Activated CD4-positive, alpha-beta T cell treated with anti-CD3 and anti-CD28 coated beads, Interleukin-2, amount 50 U/mL, for 1 hour (primary cell): ENCODE data around the gene TUBA4A.
"Not testable (repeated sequence)": the region's sequence is repeated elsewhere in the genome, so short reads cannot be mapped to it uniquely, and the experiment has no call there.

Experiments
- DNase-seq: peaks from one replicate; pipeline ENCODE4 v3.0.0-alpha.2; 2020

The TUBA4A gene

DNA sequence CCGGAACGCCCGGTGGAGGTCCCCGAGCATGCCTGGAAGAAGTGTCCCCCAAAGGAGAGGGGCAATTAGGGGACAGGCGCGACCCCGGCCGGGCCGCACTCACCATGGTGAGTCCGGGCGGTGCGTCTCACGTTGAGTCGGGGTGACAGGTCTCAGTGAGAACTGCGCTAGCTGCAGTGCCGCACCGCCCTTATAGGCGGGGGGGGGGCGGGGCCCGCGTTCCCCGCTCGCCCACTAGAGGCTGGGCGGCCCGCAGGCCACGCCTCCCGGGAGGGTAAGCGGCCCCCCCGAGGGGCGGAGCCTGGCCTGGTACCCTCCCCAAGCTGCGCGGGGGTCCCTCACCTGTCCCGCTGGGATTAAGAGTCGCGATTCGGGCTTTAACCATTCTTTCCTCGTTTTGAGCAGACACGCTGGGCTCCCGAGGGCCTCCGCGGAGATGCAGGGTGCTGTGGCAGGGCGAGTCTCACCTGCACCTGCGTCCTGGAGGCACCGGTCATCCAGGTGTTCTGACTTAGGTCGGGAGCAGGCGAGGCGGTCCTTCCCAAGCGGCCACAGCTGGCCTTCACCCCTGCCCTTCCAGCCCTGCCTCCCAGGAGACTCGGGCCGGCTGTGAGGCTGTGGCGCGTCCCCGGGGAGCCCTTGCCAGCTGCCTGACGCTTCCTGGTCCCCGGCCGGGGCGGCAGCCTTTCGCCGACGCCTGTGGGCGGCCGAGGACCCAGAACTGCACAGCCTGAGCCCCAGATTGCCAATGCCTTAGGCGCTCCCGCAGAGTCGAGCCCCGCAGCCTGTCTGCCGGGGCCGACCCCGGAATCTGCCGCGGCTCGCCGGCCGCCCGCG lies at the start of gene TUBA4A:
Gene TUBA4A, minus strand, starts transcription at position 166 of the 837 bp plus-strand sequence. Its CDS starts 60 bp downstream, at position 106.
- peak; percentile 90 for DNase-seq

DNA sequence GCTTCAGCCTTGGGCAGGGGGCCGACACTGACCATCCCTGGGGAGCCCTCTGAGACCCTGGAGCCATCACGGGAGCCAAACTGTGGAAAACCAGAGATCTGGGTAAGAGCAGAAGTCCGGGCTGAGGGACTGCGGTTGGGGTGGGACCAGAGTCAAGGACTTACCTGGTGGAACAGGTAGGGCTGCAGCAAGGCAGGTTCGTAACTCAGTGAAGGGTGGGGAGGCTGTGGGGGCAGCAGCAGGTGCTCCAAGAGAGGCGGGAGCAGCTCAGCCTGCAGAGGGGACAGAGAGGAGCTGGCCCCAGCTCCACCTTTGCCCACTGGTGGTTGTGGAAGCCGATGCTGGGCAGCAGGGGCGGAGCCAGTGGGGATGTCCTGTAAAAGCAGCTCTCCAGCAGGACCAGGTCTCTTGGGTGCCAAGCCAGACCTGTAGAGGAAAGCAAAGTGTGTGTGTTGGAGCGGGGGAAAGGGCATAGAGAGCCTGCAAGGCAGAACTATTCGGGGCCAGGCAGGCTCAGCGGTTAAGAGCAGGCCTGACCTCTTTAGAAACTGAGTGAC lies 48.8 kb upstream of the TUBA4A start:
- no peak for DNase-seq

DNA sequence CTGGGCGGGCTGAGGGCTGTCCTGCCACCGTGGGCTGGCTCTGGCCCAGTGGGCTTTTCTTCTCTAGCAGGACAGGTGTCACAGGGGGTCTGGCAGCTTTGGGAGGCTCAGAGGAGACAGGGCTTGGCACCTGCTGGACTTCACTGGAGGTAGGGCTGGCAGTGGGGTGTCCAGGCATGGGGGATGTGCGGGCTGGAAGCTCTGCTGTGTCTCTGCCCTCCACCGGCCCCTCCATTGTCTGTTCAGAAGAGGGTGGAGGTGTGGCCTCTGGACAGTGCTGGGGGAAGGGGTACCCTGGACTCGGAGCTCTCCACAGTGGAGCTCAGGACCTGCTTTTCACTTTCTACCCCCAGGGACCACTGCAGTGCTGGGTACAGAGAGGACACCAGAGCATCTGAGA lies 46.3 kb upstream of the TUBA4A start:
- DNase-seq, result no peak

DNA sequence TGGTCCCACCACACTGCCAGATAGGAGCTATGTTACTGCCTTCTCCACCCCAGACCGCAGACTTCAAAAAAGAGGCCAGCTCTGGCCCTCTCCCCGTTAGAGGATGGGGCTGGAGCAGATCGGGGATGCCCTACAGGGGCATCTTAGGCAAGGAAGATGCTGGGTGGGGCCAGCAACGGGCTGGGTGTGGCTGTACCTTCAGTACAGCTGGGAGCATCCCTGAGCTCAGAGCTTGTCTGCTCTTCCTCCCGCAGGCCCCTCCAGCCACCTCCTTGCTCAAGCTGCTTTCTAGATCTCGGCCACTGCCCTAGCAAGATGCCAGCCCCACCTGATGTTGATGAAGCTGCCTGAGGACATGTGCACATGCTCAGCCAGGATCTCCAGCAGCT lies 45.6 kb upstream of the TUBA4A start:
- no peak for DNase-seq

DNA sequence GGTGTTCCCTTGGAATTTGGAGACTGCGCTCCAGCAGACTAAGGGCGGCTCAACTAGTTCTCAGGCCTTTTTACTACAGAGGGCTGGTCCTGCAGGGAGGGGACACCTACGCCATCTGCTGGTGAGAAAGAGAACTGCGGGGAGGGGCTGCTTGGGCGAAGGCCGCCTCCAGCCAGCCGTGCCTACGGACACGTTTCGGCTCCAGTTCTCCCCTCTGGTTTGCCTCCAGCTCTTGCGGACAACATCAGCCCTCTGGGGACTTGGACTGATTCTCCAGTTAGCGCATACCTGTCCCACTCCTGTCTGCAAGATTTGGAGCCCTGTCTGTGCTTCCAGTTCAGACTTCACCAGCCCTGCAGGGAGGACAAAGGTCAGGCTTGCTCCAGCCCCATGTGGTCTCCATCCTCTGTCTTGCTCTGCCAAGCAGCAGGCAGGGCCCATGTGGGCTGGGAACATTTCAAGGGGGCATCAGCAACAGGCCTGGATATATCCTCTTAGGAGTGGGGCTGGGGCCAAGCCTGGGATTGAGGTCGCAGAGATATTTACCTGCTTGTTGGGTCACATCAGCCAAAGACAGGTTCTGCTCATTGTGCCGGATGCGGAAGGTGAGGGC lies 45.1 kb upstream of the TUBA4A start:
- DNase-seq, result peak; percentile 89

DNA sequence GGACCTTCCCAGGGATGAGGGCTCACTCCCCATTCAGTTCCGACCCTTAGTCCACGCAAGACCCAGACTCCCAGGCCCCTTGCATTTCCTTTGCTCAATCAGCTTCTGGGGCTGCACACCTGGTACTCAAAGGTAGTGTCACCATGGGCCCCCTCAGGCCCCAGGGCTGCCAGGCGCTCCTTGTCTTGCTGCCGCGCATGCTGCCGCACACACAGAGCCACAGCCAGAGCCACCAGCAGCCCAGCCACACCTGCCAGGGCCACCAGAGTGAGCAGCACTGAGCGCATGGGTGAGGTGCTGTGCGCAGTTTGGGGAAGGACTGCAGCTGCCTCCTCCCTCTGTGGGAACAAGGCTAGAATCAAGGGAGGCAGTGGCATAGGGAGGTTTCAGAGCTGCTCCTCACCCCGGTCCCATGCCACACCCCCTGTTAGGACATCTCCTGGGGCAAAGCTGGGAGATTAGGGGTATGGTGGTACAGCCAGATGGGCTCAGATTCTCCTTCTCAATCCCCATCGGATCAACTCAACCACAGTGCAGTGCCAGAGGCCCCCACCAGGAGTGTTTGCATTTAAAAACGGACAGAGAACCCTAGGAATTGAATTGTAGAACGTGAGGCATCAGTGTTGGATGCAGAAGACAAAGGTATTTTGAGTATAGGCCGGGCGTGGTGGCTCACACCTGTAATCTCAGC lies 44.2 kb upstream of the TUBA4A start:
- DNase-seq, result no peak

DNA sequence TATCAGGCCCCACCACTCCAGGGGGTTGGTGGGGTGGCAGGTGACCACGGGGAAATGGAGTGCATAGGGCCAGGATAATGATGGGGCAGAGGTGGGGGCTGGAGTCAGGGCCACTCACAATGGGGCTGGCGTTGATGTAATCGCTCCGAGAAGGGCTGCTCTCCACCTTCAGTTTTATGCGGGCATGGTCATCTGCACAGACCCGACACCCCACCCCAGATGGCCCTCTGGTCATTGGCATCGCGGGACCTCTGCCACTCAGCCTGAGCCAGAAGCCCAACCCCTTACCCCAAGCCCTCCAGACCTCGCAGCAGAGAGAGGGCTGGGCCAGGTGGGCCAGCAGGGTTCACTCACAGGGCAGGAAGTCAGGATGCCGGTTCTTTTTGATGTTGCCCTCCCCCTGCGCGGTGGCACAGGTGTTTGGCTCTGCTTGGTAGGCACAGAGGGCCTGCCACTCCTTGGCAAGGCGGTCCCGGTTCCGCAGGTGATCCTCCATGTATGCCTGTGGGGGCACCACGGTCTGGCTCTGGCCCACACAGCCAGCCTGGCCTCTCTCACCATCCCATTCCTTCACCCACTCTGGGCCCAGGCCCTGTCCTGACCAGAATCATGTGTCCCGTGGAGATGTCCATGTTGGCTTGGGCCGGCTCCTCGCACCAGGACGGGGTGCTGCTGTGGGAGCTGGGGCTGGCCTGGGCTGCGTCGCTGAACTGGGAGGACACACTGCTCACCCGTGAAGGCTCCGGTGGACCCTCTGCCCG lies 43.1 kb upstream of the TUBA4A start:
- DNase-seq, result no peak

DNA sequence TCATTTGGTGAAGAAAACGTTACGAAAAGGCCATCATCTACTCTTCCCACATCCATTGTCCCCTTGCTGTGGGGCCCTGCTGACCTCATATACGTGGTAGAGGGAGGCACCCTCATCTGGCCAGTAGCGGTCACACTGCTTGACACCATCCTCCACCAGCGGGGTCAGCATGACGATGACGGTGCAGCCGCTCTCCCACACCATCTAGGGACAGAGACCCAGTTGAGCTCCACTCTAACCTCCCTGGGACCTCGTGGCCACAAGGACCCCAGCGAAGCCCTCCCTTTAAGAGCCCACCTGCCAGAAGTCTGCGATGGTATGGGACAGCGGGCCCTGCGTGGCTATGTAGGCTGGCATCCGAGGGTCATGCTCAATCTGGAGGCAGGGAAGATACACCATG lies 42.4 kb upstream of the TUBA4A start:
- no peak for DNase-seq

DNA sequence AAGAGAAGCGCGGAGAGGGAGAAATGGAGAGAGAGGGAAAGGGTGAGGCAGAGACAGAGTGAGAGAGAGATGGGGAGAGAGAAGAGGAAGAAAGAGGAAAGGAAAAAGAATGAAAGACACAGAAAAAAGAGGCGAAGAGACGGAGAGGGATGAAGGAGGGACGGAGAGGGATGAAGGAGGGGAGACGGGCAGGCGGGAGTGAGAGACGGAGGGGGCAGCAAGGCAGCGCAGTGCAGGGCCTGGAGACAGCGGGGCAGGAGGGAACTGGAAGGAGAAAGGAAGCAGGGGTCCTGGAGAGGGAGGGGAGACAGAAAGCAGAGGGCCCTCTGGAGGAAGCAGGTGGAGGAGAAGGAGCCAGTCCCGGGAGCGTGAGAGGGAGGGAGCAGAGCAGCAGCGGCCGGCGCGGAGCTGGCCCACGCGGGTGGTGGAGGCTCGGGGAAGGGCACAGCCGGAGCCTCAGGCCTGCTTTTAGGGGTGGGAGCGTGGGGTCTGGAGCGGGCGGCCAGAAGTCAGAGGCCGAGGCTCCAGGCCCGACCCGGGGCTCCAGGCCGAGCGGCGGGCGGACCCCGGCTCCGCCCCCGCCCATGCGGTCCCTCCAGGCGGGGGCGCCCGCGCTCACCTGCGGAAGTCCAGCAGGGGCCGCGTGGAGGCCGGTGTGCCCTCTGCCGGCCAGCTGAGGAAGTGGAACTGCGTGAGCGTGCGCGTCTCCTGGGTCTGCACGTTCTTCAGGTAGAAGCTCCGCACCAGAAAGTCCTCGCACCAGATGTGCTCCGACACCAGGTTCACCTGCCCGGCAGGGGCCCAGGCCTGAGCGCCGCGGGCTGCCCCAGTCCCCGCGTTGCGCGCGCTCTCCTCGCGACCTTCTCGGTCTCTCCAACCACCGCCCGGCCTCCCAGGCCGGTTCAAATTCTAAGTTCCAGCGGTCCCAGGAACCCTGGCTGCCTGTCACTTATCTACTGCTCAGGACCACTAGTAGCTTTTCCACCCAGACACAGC lies 40.9 kb upstream of the TUBA4A start:
- peak; percentile 88 for DNase-seq

DNA sequence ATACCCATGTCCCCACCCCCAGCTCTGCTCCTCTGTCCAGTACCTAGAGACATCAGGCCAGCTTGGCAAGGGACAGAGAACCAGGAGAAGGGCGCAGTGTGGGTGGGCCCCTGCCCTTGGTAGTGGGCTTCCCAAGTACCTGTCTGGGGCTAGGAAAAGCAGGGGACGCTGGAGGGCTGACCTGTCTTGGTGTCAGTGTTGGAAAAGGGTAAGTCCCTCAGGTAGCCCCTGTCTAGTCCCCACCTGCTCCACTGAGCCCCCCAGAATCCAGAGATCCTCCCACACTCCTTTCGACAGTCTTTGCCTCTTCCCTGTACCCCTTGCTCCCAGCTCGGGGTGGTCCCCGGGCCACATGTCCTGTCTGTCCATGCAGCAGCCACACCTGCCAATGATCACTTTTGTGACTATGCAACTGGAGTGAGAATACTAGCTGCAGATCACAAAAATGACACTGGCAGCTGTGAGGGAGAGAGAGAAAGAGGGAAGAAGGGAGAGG lies 40.1 kb upstream of the TUBA4A start:
- no peak for DNase-seq

DNA sequence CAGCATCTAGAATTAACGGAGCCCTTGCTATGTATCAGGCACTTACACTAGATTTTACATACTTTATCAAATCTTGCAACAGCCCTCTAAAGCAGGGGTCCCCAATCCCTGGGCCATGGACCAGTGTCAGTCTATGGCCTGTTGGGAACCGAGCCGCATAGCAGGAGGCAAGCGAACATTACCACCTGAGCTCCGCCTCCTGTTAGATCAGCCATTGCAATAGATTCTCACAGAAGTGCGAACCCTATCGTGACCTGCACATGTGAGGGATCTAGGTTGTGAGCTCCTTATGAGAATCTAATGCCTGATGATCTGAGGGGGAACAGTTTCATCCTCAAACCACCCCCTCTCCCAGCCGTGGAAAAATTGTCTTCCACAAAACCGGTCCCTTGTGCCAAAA lies 38.9 kb upstream of the TUBA4A start:
- no peak for DNase-seq

DNA sequence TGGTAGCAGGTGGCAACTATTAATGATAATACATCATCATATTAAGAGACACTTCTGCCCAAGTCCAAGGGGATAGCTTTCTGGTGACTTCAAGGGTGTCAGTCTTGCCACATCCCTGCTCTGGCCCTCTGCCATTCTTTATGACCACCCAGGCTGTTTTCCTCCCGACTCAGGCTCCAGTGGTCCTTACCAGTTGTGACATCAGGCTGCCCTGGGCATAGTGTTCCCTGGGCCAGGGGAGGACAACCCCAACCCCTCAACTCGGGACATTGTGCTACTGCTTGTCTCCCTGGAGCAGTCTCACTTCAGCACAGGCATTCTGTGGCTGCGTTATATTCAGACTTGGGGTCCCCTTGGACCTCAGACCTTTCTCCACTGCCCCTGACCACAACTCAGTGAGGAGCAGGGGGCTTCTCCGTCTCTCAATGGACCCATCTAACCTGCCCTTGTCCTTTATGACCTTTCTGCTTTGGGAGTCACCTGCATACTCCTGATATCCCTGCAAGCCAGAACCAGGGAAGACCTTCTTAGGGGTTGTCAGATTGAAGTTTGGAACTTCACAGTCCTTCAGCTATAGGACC lies 38.3 kb upstream of the TUBA4A start:
- DNase-seq, result no peak

DNA sequence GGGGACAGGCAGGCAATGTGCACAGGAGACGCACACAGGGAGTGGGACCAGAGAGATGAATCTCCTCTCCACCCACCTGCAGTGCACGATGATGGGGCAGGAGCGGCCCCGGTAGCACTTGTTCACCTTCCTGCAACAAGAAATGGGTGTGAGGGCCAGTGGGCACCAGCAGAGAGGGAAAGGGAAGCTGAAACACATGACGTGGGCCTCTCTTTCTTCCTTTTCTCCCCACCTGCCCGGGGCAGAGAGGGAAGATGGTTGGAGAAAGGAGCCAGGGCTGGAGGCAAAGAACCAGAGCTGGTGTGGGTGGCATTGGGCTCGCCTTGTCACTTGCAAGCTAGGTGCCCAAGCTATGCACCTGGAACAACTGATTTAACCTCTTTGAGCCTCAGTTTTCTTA lies 37.7 kb upstream of the TUBA4A start:
- DNase-seq, result no peak

DNA sequence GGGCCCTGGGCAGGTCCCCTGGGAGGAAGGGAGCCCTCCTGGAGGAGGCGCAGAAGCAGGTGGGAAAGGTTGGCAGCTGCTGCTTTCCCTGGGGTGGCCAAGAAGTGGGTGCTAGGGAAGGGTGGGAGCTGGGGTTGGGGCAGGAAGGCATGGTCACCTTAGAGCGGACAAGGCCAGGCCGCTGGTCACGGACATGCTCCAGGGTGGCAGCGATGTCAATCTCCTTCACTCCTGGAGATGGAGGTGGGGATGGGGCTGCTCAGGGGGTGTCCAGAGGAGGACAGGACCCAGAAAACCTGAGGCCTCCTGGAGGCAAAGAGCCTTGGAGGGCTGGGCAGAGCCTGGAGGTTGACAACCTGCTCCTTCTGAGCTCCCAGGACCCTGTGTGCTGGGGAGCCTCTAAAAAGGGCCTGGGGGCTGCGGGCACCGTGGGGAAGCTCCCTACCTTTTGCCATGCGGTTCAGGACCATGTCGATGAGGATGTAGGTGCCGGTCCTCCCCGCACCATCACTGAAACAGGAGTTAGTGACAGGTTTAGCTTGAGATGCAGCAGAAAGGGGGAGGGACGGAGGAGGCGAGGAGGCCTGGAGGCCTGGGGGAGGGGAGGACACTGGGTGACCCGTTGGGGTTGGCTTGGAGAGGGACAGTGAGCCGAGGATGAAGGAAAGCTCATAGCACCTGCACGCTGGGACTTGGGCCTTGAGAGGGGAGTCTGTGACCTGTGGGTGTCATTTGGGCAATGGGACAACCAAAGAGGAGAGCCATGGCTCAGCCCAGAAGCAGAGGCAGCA lies 36.9 kb upstream of the TUBA4A start:
- no peak for DNase-seq

DNA sequence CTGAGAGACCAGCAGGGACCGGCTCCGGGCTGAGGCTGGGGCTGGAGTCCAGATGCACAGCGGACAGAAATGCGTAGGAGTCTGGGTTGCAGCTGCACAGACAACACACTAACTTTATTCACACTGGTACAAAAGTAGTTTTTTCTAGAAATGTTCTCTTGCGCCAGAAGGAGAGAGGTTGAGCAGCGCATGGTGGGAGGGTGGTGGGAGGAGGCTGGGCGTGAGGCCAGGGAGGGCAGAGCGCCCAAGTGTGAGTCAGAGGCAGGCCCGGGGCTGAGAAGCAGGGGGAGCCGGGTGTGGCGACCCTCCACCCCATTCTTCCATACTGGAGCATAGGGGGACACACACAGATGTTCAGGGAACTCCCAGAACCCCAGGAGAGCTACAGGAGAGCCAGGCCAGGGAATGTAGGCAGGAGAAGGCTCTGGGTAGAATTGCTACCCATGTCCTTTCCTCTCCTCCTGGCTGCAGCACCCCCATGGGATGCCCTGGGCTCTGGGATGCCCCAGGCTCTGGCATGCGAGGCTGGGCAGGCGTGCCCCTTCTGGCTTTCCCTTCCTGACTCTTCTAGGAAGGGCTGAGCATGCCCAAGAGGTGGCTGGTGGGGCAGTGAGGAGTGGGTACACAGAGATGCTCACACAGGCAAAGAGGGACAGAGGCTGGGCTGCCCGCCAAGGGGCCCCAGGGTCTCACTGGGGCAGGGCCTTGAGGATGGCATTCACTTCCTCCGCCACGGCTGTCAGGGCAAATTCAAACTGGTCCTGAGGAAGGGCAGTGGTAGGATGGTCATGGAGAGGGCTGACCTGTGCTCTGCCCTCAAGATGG lies 36.0 kb upstream of the TUBA4A start:
- no peak for DNase-seq

DNA sequence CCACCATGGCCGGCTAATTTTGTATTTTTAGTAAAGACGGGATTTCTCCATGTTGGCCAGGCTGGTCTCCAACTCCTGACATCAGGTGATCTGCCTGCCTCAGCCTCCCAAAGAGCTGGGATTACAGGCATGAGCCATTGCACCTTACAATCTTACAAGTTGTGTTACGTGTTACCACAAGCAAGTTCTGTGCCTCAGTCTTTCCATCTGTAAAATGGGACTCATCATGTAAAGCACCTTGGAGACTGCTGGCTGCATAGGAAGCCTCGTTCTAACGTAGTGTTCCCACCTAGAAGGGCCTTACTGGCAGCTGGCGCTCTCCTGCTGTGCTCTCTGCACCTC lies 35.4 kb upstream of the TUBA4A start:
- no peak for DNase-seq

DNA sequence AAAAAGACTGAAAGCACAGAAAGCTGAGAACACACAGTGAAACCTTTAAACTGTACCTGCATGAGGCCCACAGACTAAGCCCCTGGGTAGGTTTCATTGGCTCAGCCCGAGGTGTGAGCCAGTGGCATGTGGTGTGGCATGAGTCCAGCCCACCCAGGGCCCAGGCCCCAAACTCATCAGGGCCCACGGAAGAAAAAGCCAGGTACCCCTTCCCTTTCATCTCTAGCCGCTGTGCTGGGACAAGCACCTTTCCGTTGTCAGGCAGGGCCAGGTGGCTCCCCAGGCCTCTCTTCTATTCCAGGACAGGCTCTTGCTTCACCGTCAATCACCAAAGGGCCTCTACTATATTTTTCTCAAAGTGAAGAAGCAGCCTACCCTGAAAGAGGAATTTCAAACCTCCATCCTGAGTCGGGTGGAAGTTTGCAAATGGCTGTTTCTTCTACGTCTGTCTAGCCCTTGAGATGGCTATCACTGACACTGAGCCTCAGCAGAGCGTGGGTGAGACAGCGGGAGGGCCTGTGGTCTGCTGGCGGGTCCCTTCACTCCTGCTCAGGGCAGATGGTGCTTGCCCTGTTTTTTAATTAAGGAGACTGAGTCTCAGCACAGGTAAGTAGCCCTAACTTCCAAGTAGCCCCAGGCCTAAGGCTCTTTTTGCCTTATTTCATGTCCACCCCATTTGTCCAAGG lies 34.0 kb upstream of the TUBA4A start:
- DNase-seq, result no peak

DNA sequence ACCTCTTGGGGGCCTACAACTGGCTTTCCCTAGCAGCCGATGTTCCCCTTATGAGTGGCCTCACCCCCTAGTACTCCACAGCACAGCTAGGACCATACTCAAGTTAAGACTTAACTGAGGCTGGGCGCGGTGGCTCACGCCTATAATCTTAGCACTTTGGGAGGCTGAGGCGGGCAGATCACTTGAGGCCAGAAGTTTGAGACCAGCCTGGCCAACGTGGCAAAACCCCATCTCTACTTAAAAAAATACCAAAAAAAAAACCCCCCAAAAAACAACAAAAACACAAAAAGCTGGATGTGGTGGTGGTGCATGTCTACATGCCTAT lies 33.4 kb upstream of the TUBA4A start:
- not testable (repeated sequence) for DNase-seq
